ENCODE results near the gene KIAA0040. TPM values are rescaled to one million over a fixed set of nuclear protein-coding genes. Genes with fewer than 3 reads are reported as not detected.

KIAA0040 gene
- polyA plus RNA-seq, 1 donor from 2014 or later: not detected

- Histone ChIP-seq H3F3A (ENCODE audit: insufficient read depth, low read length, poor library complexity, severe bottlenecking) (no peaks in the 10 kb centered on the region), H2AFZ (ENCODE audit: low read depth, low read length) (no peak overlapping the region), H4K20me1 (ENCODE audit: insufficient read depth) (no peaks in the 10 kb centered on the region), H3K4me3 (ENCODE audit: low read length) (no peak overlapping the region), H3K9me3 (ENCODE audit: low read length) (no peaks in the 10 kb centered on the region), H3K4me2 (ENCODE audit: low read length) (no peak overlapping the region), H3K9ac (ENCODE audit: low read length) (no peak overlapping the region), H3K27ac (ENCODE audit: low read length) (no peak overlapping the region), H3K9me2 (ENCODE audit: insufficient read depth, low read length) (no peaks in the 10 kb centered on the region), H3K27me3 (ENCODE audit: insufficient read depth, low read depth, low read length) (no peaks in the 10 kb centered on the region), H3K36me3 (ENCODE audit: insufficient read depth, low read length) (no peaks in the 10 kb centered on the region), H3K79me2 (replicated peaks; ENCODE audit: insufficient read depth, low read length) (no peaks in the 10 kb centered on the region)
- TF ChIP-seq EP300 (conservative IDR thresholded peaks at IDR 0.05; ENCODE audit: poor library complexity, severe bottlenecking) (no peak), TAF1 (IDR thresholded peaks at IDR 0.05; ENCODE audit: low read depth) (no peak), CTCF (IDR thresholded peaks at IDR 0.05; ENCODE audit: poor library complexity, severe bottlenecking) (peak; percentile 80), POLR2AphosphoS5 (IDR thresholded peaks at IDR 0.05) (no peak), REST (IDR thresholded peaks at IDR 0.05; ENCODE audit: borderline replicate concordance) (no peak), SMC3 (conservative IDR thresholded peaks at IDR 0.05; ENCODE audit: poor library complexity) (peak; percentile 85), MXI1 (conservative IDR thresholded peaks at IDR 0.05; ENCODE audit: poor library complexity, severe bottlenecking) (no peak), EZH2 (IDR thresholded peaks at IDR 0.05; ENCODE audit: borderline replicate concordance, insufficient read depth, low read length, poor library complexity, severe bottlenecking) (no peak), RAD21 (conservative IDR thresholded peaks at IDR 0.05) (peak; percentile 78)
Observed at GRCh38 chr1:175154629-175155472, 37.7 kb downstream of the KIAA0040 start.

- H3K36me3 ChIP-seq (ENCODE audit: insufficient read depth, low read length): no peaks in the 10 kb centered on the region
- no peaks in the 10 kb centered on the region for H3K27me3 ChIP-seq (ENCODE audit: insufficient read depth, low read depth, low read length)
- TF ChIP-seq REST (IDR thresholded peaks at IDR 0.05; ENCODE audit: borderline replicate concordance) (no peak), POLR2AphosphoS5 (IDR thresholded peaks at IDR 0.05) (no peak), RAD21 (conservative IDR thresholded peaks at IDR 0.05) (peak; percentile 97), MXI1 (conservative IDR thresholded peaks at IDR 0.05; ENCODE audit: poor library complexity, severe bottlenecking) (no peak), TAF1 (IDR thresholded peaks at IDR 0.05; ENCODE audit: low read depth) (no peak), EZH2 (IDR thresholded peaks at IDR 0.05; ENCODE audit: borderline replicate concordance, insufficient read depth, low read length, poor library complexity, severe bottlenecking) (no peak), CTCF (IDR thresholded peaks at IDR 0.05; ENCODE audit: poor library complexity, severe bottlenecking) (peak; percentile 96), SMC3 (conservative IDR thresholded peaks at IDR 0.05; ENCODE audit: poor library complexity) (peak; percentile 96), EP300 (conservative IDR thresholded peaks at IDR 0.05; ENCODE audit: poor library complexity, severe bottlenecking) (no peak)
- no peaks in the 10 kb centered on the region for H3K9me3 ChIP-seq (ENCODE audit: low read length)
- no peaks in the 10 kb centered on the region for H3F3A ChIP-seq (ENCODE audit: insufficient read depth, low read length, poor library complexity, severe bottlenecking)
- no peaks in the 10 kb centered on the region for H4K20me1 ChIP-seq (ENCODE audit: insufficient read depth)
- H3K79me2 ChIP-seq (replicated peaks; ENCODE audit: insufficient read depth, low read length): no peaks in the 10 kb centered on the region
- no peak overlapping the region for H3K27ac ChIP-seq (ENCODE audit: low read length)
- no peaks in the 10 kb centered on the region for H3K9me2 ChIP-seq (ENCODE audit: insufficient read depth, low read length)
- no peak overlapping the region for H2AFZ ChIP-seq (ENCODE audit: low read depth, low read length)
- no peak overlapping the region for H3K4me2 ChIP-seq (ENCODE audit: low read length)
- H3K9ac ChIP-seq (ENCODE audit: low read length): no peak overlapping the region
- H3K4me3 ChIP-seq (ENCODE audit: low read length): no peak overlapping the region
Observed at GRCh38 chr1:175152006-175152652, 40.4 kb downstream of the KIAA0040 start.
